ENCODE measurements around the gene RP2. TPM values are rescaled to one million over a fixed set of nuclear protein-coding genes. Genes with fewer than 3 reads are reported as not detected.

The RP2 gene
- polyA plus RNA-seq, 4 donors = 11.4 to 17.1 (median 15.0) TPM

DNA sequence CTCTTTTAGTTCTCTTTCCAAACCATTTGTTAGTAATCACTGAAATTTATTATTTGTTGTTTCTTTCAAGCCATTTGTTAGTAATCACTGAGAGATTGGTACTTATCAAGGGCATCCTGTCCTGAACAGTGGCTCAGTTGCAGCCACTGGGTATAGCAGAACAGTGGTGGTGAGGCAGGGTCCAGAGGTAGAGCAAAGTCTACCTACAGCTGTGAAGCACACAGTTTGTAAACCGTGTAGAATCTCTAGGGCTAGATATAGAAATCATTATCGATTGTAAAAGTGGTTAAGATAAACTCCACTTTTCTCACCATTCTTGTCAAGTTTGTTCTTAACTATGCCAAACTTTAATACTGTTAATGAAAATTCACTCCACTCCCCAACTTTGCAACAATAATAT is 79.4 kb downstream of the RP2 start:
- DNase-seq (ENCODE audit: low read depth in 4 of 4, low spot score in 2 of 4) = no peak

DNA sequence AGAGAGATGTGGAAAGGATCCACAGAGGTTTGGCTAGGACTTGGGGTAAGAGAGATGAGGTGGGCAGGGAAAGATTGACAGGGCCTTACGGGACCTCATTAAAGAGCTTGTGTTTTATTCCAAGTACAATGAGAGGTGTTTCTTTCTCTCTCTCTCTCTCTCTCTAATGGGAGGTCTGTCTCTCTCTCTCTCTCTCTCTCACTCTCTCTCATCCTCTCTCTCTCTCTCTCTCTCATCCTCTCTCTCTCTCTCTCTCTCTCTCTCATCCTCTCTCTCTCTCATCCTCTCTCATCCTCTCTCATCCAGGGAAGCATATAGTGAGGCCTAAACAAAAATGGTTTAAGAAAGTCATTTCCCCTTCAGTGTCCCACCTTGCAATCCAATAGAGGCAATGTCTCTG is 80.8 kb downstream of the RP2 start:
- no peak for DNase-seq (ENCODE audit: low read depth in 4 of 4, low spot score in 2 of 4)

DNA sequence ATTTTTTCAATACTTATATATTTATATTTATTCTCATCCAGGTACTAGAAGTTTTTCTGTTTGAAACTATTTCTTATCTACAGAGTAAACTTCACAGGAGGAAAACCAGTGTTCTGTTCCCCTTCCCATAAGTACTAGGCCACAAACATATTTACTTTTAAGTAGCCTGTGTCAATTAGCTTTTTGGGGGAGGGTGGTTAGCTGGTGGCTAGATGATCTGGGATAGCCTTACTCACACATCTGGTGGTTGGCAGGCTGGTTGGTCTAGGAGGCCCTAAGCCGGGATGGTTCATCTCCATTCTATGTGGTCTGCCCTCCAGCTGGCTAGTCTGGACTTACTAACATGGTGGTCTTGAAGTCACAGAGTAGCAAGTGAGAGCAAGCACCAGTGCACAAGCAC is 81.6 kb downstream of the RP2 start:
- no peak for DNase-seq (ENCODE audit: low read depth in 4 of 4, low spot score in 2 of 4)

DNA sequence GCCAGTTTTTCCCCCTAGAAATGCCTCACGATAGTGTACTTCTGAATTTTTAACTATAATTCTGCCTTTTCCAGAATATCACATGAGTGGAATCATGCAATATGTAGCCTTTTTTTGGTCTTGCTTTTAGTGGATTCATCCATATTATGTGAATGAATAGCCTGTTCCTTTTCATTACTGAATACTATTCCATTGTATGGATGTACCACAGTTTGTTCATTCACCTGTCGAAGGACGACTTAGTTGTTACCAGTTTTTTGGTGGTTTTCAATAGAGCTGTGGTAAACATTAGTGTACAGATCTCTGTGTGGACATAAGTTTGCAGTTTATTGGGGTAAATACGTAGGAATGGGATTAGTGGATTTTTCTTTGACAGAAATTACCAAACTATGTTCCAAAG is 83.4 kb downstream of the RP2 start:
- no peak for DNase-seq (ENCODE audit: low read depth in 4 of 4, low spot score in 2 of 4)

DNA sequence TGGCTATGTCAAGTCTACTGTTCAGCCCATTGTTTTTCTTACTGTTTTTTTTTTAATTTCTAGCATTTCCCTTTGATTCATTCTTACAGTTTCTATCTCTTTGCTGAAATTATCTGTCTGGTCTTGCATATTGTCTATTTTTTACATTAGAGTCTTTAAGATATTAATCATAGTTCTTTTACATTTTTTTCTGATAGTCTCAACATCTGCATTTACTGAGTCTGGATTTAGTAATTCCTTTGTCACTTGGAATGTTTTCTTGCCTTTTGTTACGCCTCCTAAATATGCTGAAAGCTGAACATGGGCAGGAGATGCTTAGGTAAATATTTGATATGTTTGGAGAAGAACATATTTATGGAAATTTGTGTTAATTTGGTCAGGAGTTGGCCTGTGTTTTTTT is 85.8 kb downstream of the RP2 start:
- DNase-seq (ENCODE audit: low read depth in 4 of 4, low spot score in 2 of 4) = no peak

DNA sequence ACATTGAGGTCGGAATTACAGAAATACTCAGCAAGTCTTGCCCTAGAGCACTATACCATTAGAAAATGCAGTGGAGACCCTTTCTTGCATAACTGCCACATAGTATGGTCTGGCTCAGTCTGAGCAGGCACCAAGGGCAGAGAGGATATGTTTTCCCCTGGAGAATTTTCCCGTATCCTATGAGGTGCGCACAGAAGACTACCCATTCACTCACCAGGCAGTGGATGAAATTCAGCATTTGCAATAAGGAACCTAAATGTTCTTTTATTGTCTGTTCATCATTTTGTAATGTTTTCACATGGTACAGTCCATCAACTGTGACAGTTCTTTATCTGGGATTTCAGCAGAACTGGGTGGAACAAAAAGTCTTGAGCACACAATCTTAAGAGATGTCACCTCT is 90.9 kb downstream of the RP2 start:
- no peak for DNase-seq (ENCODE audit: low read depth in 4 of 4, low spot score in 2 of 4)

DNA sequence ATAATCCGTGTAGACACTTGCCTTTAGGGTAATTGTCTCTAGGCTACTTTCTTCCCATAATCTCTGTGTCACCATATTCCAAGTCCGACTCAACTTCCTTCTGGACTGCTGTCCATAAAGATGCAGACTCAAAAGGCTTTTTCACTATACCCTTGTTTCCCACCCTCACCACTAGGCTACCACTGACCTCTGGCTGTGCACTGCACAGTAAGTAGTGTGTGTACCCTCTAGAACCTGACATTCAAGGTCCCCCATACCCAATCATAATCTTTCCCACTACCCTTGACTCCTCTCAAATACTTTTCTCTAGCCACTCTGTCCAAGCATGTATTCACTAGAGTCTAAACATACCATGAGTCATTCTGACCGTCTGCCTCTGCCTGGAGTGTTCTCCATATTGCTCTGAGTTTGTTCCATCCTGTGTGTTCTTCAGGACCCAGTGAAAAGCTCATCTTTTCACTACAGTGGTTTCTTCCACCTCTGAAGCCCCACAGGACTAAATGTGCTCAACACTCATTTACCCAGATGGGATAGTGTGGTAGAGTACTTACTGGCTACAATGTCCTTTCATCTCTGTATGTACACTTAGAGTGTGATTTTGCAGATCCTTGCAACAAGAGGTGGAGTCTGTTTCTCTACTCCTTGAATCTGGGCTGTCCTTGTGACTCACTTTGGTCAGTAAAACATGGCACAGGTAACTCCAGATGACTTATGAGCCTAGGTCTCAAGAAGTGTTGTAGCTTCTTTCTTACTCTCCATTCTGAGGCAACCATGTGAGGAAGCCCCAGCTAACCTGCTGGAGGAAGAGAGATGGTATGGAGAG is 92.8 kb downstream of the RP2 start:
- DNase-seq (ENCODE audit: low read depth in 4 of 4, low spot score in 2 of 4) = no peak

Other genes starting within 250 kb of the RP2 start
- 1 to 10 TPM; 4.0 to 5.5 (median 5.0) TPM for gene SLC9A7, start 77.9 kb upstream of the RP2 start, polyA plus RNA-seq (ENCODE audit: insufficient read length in 4 of 4)
- 10 to 100 TPM; 22.0 to 26.2 (median 23.5) TPM for gene JADE3, start 75.4 kb downstream of the RP2 start, polyA plus RNA-seq (ENCODE audit: insufficient read length in 4 of 4)
- gene RGN, start 241.4 kb downstream of the RP2 start, polyA plus RNA-seq (ENCODE audit: insufficient read length in 4 of 4) = 10 to 100 TPM; 29.6 to 34.9 (median 31.2) TPM

Data from left renal cortex interstitium (tissue), 4 donors.